IPS-18c (cell line): ENCODE data around the gene ARID3B.
"Not testable (repeated sequence)": the region's sequence is repeated elsewhere in the genome, so short reads cannot be mapped to it uniquely, and the experiment has no call there.

Experiments
- H3K4me3 ChIP-seq: 2 replicates; pipeline ENCODE4 v1.7.0; 2013; ENCODE audit warnings: low read depth, mild to moderate bottlenecking, low read length, moderate library complexity; ENCODE audit not compliant: insufficient read depth
- H3K9me3 ChIP-seq: one replicate; pipeline ENCODE4 v1.6.1; 2013; ENCODE audit warnings: mild to moderate bottlenecking, low read length, moderate library complexity; ENCODE audit not compliant: control insufficient read depth, insufficient read depth

ARID3B gene

GRCh38 chr15:74585857-74586256 lies 44.8 kb downstream of the ARID3B start:
- H3K9me3 ChIP-seq: no peaks in the 10 kb centered on the region

GRCh38 chr15:74589826-74590225 lies 48.8 kb downstream of the ARID3B start:
- Histone ChIP-seq H3K9me3 (no peaks in the 10 kb centered on the region), H3K4me3 (no peak overlapping the region)

More at GRCh38 chr15:74585857-74586256, 44.8 kb downstream of the ARID3B start:
- no peak overlapping the region for H3K4me3 ChIP-seq

- Histone ChIP-seq H3K4me3 (no peak overlapping the region), H3K9me3 (no peaks in the 10 kb centered on the region)
Observed at GRCh38 chr15:74592222-74592621, 51.2 kb downstream of the ARID3B start.

GRCh38 chr15:74593122-74593521 lies 52.1 kb downstream of the ARID3B start:
- H3K4me3 ChIP-seq: no peak overlapping the region
- H3K9me3 ChIP-seq: no peaks in the 10 kb centered on the region

GRCh38 chr15:74594455-74594854 lies 53.4 kb downstream of the ARID3B start:
- no peaks in the 10 kb centered on the region for H3K9me3 ChIP-seq

GRCh38 chr15:74595271-74595670 lies 54.3 kb downstream of the ARID3B start:
- Histone ChIP-seq H3K4me3 (no peak overlapping the region), H3K9me3 (no peaks in the 10 kb centered on the region)

More at GRCh38 chr15:74594455-74594854, 53.4 kb downstream of the ARID3B start:
- H3K4me3 ChIP-seq: no peak overlapping the region

- not testable (repeated sequence) for H3K4me3 ChIP-seq, H3K9me3 ChIP-seq
Observed at GRCh38 chr15:74596736-74597135, 55.7 kb downstream of the ARID3B start.

GRCh38 chr15:74597146-74597705 lies 56.2 kb downstream of the ARID3B start:
- not testable (repeated sequence) for H3K9me3 ChIP-seq, H3K4me3 ChIP-seq

GRCh38 chr15:74598126-74598842 lies 57.3 kb downstream of the ARID3B start:
- peak overlapping the region; percentile 36; the same call in 1 of the 2 replicates for H3K4me3 ChIP-seq

GRCh38 chr15:74599156-74599555 lies 58.1 kb downstream of the ARID3B start:
- peak overlapping the region; percentile 36; the same call in 1 of the 2 replicates for H3K4me3 ChIP-seq
- H3K9me3 ChIP-seq: no peaks in the 10 kb centered on the region

More at GRCh38 chr15:74598126-74598842, 57.3 kb downstream of the ARID3B start:
- H3K9me3 ChIP-seq: no peaks in the 10 kb centered on the region

GRCh38 chr15:74603026-74603788 lies 62.2 kb downstream of the ARID3B start:
- H3K9me3 ChIP-seq: no peaks in the 10 kb centered on the region
- no peak overlapping the region for H3K4me3 ChIP-seq

- H3K9me3 ChIP-seq: no peaks in the 10 kb centered on the region
- no peak overlapping the region for H3K4me3 ChIP-seq
Observed at GRCh38 chr15:74603789-74604705, 63.0 kb downstream of the ARID3B start.

- Histone ChIP-seq H3K9me3 (no peaks in the 10 kb centered on the region), H3K4me3 (no peak overlapping the region)
Observed at GRCh38 chr15:74604983-74605794, 64.2 kb downstream of the ARID3B start.

GRCh38 chr15:74605795-74606150 lies 64.8 kb downstream of the ARID3B start:
- Histone ChIP-seq H3K4me3 (no peak overlapping the region), H3K9me3 (no peaks in the 10 kb centered on the region)

- H3K9me3 ChIP-seq: no peaks in the 10 kb centered on the region
- H3K4me3 ChIP-seq: no peak overlapping the region
Observed at GRCh38 chr15:74608786-74609185, 67.8 kb downstream of the ARID3B start.

- Histone ChIP-seq H3K4me3 (no peak overlapping the region), H3K9me3 (no peaks in the 10 kb centered on the region)
Observed at GRCh38 chr15:74609938-74610301, 68.9 kb downstream of the ARID3B start.
